Fibroblast of villous mesenchyme (primary cell): ENCODE measurements around the gene ALPL. TPM values are rescaled to one million over a fixed set of nuclear protein-coding genes. Genes with fewer than 3 reads are reported as not detected.

Experiments
- DNase-seq: peaks from one replicate; pipeline ENCODE4 v3.0.0-alpha.2; 2010; ENCODE audit warnings: low read depth
- H3K4me3 ChIP-seq: 2 replicates; pipeline ENCODE4 v1.5.1; 2011; ENCODE audit warnings: low read depth, mild to moderate bottlenecking, low read length
- CTCF ChIP-seq: IDR thresholded peaks from 2 replicates; pipeline ENCODE4 v1.5.1; 2012; ENCODE audit warnings: low read depth, mild to moderate bottlenecking, low read length; ENCODE audit not compliant: insufficient read depth
- total RNA-seq: library from RNA; depleted of rRNA; stranded (reverse); fragments of >200 nt; gene quantifications from 2 replicates; pipeline ENCODE4 v1.2.3, GENCODE V29; 2012

The ALPL gene
- total RNA-seq, 1 donor, result 1.7 TPM

GRCh38 chr1:21576798-21577187 is 67.6 kb downstream of the ALPL start:
- DNase-seq, result no peak
- TF ChIP-seq CTCF, result no peak
- no peak overlapping the region for H3K4me3 ChIP-seq

GRCh38 chr1:21577324-21577723 is 68.1 kb downstream of the ALPL start:
- no peak for TF ChIP-seq CTCF
- H3K4me3 ChIP-seq, result no peak overlapping the region
- no peak for DNase-seq

- no peak for TF ChIP-seq CTCF
- no peak overlapping the region for H3K4me3 ChIP-seq
- no peak for DNase-seq
Observed at GRCh38 chr1:21577933-21578332, 68.7 kb downstream of the ALPL start.

GRCh38 chr1:21579791-21580190 is 70.6 kb downstream of the ALPL start:
- DNase-seq, result no peak

GRCh38 chr1:21584096-21584495 is 74.9 kb downstream of the ALPL start:
- no peak for DNase-seq
- no peak for TF ChIP-seq CTCF
- H3K4me3 ChIP-seq, result no peak overlapping the region

More at GRCh38 chr1:21579791-21580190, 70.6 kb downstream of the ALPL start:
- H3K4me3 ChIP-seq, result no peak overlapping the region
- TF ChIP-seq CTCF, result no peak

GRCh38 chr1:21585037-21585436 is 75.8 kb downstream of the ALPL start:
- H3K4me3 ChIP-seq, result no peak overlapping the region
- no peak for DNase-seq
- TF ChIP-seq CTCF, result no peak

- TF ChIP-seq CTCF, result no peak
- peak; percentile 30 for DNase-seq
- no peak overlapping the region for H3K4me3 ChIP-seq
Observed at GRCh38 chr1:21586222-21586621, 77.0 kb downstream of the ALPL start.
